ENCODE data around the gene KTN1.

The KTN1 gene

GRCh38 chr14:55701638-55702037, 121.6 kb downstream of the KTN1 start (continued):
- TF ChIP-seq PATZ1 (CRISPR knock-in tag; IDR thresholded peaks at IDR 0.05; ENCODE audit: borderline replicate concordance) (no peak), TCF4 (CRISPR knock-in tag; IDR thresholded peaks at IDR 0.05; ENCODE audit: borderline replicate concordance) (no peak), BACH2 (CRISPR knock-in tag; IDR thresholded peaks at IDR 0.05; ENCODE audit: borderline replicate concordance) (no peak), GLIS3 (CRISPR knock-in tag; IDR thresholded peaks at IDR 0.05) (no peak), ZNF70 (CRISPR knock-in tag; IDR thresholded peaks at IDR 0.05) (no peak)

- TF ChIP-seq TOX (CRISPR knock-in tag; IDR thresholded peaks at IDR 0.05; ENCODE audit: borderline replicate concordance) (no peak), PATZ1 (CRISPR knock-in tag; IDR thresholded peaks at IDR 0.05; ENCODE audit: borderline replicate concordance) (no peak), SNAI2 (CRISPR knock-in tag; IDR thresholded peaks at IDR 0.05) (no peak), ISL1 (CRISPR knock-in tag; IDR thresholded peaks at IDR 0.05) (no peak), ZNF8 (CRISPR knock-in tag; IDR thresholded peaks at IDR 0.05) (no peak), CSRNP3 (CRISPR knock-in tag; IDR thresholded peaks at IDR 0.05) (no peak), PPARA (CRISPR knock-in tag; IDR thresholded peaks at IDR 0.05; ENCODE audit: borderline replicate concordance) (no peak), ZC3H10 (CRISPR knock-in tag; IDR thresholded peaks at IDR 0.05) (no peak), TCF4 (CRISPR knock-in tag; IDR thresholded peaks at IDR 0.05; ENCODE audit: borderline replicate concordance) (no peak), ZFP3 (CRISPR knock-in tag; IDR thresholded peaks at IDR 0.05) (no peak), CSDC2 (CRISPR knock-in tag; IDR thresholded peaks at IDR 0.05) (no peak), CREB5 (CRISPR knock-in tag; IDR thresholded peaks at IDR 0.05; ENCODE audit: low read depth) (no peak), ZNF70 (CRISPR knock-in tag; IDR thresholded peaks at IDR 0.05) (no peak), ARNTL (CRISPR knock-in tag; IDR thresholded peaks at IDR 0.05; ENCODE audit: borderline replicate concordance, low read depth) (no peak), OSR1 (CRISPR knock-in tag; IDR thresholded peaks at IDR 0.05) (no peak)
- ATAC-seq, result no peak
Observed at GRCh38 chr14:55702511-55702910, 122.5 kb downstream of the KTN1 start.

GRCh38 chr14:55704654-55705053, 124.6 kb downstream of the KTN1 start:
- no peak for ATAC-seq
- TF ChIP-seq ZNF8 (CRISPR knock-in tag; IDR thresholded peaks at IDR 0.05) (no peak), ZFP3 (CRISPR knock-in tag; IDR thresholded peaks at IDR 0.05) (no peak)

- ATAC-seq, result no peak
- TF ChIP-seq OSR1 (CRISPR knock-in tag; IDR thresholded peaks at IDR 0.05) (no peak), RARB (CRISPR knock-in tag; IDR thresholded peaks at IDR 0.05) (no peak), PATZ1 (CRISPR knock-in tag; IDR thresholded peaks at IDR 0.05; ENCODE audit: borderline replicate concordance) (no peak), TOX (CRISPR knock-in tag; IDR thresholded peaks at IDR 0.05; ENCODE audit: borderline replicate concordance) (no peak), CSRNP3 (CRISPR knock-in tag; IDR thresholded peaks at IDR 0.05) (no peak), CREB5 (CRISPR knock-in tag; IDR thresholded peaks at IDR 0.05; ENCODE audit: low read depth) (no peak), BACH2 (CRISPR knock-in tag; IDR thresholded peaks at IDR 0.05; ENCODE audit: borderline replicate concordance) (no peak), POU6F1 (CRISPR knock-in tag; IDR thresholded peaks at IDR 0.05; ENCODE audit: borderline replicate concordance, low read depth) (no peak), ESRRG (CRISPR knock-in tag; IDR thresholded peaks at IDR 0.05) (no peak), GLIS3 (CRISPR knock-in tag; IDR thresholded peaks at IDR 0.05) (no peak), PPARA (CRISPR knock-in tag; IDR thresholded peaks at IDR 0.05; ENCODE audit: borderline replicate concordance) (no peak), SNAI2 (CRISPR knock-in tag; IDR thresholded peaks at IDR 0.05) (no peak), ZFP30 (CRISPR knock-in tag; IDR thresholded peaks at IDR 0.05) (no peak), ZC3H10 (CRISPR knock-in tag; IDR thresholded peaks at IDR 0.05) (no peak), TCF4 (CRISPR knock-in tag; IDR thresholded peaks at IDR 0.05; ENCODE audit: borderline replicate concordance) (no peak)
Observed at GRCh38 chr14:55705651-55706364, 125.8 kb downstream of the KTN1 start.
